WERI-Rb-1 (cell line): ENCODE measurements around the gene MYO10.

Experiments
- DNase-seq: peaks from one replicate; pipeline ENCODE4 v3.0.0-alpha.2; 2020
- H3K27ac ChIP-seq: fragments of 250-450 bp; sonication (Bioruptor Pico); 2 replicates; pipeline ENCODE4 v1.5.1; 2020; ENCODE audit warnings: mild to moderate bottlenecking, moderate library complexity
- H3K27me3 ChIP-seq: fragments of 250-450 bp; sonication (Bioruptor Pico); 2 replicates; pipeline ENCODE4 v1.5.1; 2021; ENCODE audit warnings: mild to moderate bottlenecking, low read depth, moderate library complexity; ENCODE audit not compliant: insufficient read depth, severe bottlenecking
- H3K36me3 ChIP-seq: fragments of 250-450 bp; sonication (Bioruptor Pico); 2 replicates; pipeline ENCODE4 v1.5.1; 2020; ENCODE audit warnings: mild to moderate bottlenecking, moderate library complexity
- H3K4me3 ChIP-seq: 2 replicates; pipeline ENCODE4 v1.5.1; 2011; ENCODE audit warnings: low read depth, mild to moderate bottlenecking, control low read depth, low read length
- H3K9me3 ChIP-seq: fragments of 250-450 bp; sonication (Bioruptor Pico); 2 replicates; pipeline ENCODE4 v1.5.1; 2021; ENCODE audit warnings: mild to moderate bottlenecking, moderate library complexity; ENCODE audit not compliant: severe bottlenecking
- TF ChIP-seq, protein P1 (sequence below): IDR thresholded peaks from 2 replicates; pipeline ENCODE4 v1.5.1; 2011; ENCODE audit warnings: low read depth, mild to moderate bottlenecking, control low read depth, inconsistent platforms, low read length

The MYO10 gene

DNA sequence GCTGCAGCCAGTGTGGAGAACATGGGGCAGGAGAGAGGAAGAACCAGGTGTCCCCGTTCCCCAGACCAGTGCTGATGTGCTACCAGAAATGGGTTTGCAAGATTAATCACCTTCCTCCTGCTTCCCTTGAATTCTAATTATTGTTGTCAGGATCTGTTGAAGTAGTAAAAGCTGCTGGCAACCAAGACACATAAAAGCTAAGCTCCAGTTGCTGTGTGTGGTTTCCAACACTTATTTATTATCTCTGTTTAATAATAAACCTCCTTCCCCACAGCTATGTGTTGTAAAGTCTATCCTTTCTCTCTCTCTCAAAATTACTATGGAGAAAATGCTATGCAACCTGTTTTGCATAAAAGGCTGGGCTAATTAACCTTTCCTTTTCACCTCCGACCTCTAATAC, 317.0 kb downstream of the MYO10 start:
- H3K4me3 ChIP-seq, result no peak overlapping the region
- H3K36me3 ChIP-seq, result no peaks in the 10 kb centered on the region
- no peak for DNase-seq
- no peaks in the 10 kb centered on the region for H3K9me3 ChIP-seq
- H3K27ac ChIP-seq, result no peak overlapping the region
- no peaks in the 10 kb centered on the region for H3K27me3 ChIP-seq
- TF ChIP-seq, protein P1, sequence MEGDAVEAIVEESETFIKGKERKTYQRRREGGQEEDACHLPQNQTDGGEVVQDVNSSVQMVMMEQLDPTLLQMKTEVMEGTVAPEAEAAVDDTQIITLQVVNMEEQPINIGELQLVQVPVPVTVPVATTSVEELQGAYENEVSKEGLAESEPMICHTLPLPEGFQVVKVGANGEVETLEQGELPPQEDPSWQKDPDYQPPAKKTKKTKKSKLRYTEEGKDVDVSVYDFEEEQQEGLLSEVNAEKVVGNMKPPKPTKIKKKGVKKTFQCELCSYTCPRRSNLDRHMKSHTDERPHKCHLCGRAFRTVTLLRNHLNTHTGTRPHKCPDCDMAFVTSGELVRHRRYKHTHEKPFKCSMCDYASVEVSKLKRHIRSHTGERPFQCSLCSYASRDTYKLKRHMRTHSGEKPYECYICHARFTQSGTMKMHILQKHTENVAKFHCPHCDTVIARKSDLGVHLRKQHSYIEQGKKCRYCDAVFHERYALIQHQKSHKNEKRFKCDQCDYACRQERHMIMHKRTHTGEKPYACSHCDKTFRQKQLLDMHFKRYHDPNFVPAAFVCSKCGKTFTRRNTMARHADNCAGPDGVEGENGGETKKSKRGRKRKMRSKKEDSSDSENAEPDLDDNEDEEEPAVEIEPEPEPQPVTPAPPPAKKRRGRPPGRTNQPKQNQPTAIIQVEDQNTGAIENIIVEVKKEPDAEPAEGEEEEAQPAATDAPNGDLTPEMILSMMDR, result no peak

- Histone ChIP-seq H3K9me3 (no peaks in the 10 kb centered on the region), H3K36me3 (no peaks in the 10 kb centered on the region), H3K4me3 (no peak overlapping the region), H3K27me3 (no peaks in the 10 kb centered on the region), H3K27ac (no peak overlapping the region)
- no peak for DNase-seq
- TF ChIP-seq, protein P1, result no peak
These were observed 317.8 kb downstream of the MYO10 start for GRCh38 chr5:16618138-16618897.

- H3K27me3 ChIP-seq, result no peaks in the 10 kb centered on the region
- no peaks in the 10 kb centered on the region for H3K36me3 ChIP-seq
- TF ChIP-seq, protein P1, result no peak
- H3K27ac ChIP-seq, result no peak overlapping the region
- H3K9me3 ChIP-seq, result no peaks in the 10 kb centered on the region
- DNase-seq, result no peak
- H3K4me3 ChIP-seq, result peak overlapping the region; percentile 86
These were observed 318.7 kb downstream of the MYO10 start for GRCh38 chr5:16617274-16617968.

DNA sequence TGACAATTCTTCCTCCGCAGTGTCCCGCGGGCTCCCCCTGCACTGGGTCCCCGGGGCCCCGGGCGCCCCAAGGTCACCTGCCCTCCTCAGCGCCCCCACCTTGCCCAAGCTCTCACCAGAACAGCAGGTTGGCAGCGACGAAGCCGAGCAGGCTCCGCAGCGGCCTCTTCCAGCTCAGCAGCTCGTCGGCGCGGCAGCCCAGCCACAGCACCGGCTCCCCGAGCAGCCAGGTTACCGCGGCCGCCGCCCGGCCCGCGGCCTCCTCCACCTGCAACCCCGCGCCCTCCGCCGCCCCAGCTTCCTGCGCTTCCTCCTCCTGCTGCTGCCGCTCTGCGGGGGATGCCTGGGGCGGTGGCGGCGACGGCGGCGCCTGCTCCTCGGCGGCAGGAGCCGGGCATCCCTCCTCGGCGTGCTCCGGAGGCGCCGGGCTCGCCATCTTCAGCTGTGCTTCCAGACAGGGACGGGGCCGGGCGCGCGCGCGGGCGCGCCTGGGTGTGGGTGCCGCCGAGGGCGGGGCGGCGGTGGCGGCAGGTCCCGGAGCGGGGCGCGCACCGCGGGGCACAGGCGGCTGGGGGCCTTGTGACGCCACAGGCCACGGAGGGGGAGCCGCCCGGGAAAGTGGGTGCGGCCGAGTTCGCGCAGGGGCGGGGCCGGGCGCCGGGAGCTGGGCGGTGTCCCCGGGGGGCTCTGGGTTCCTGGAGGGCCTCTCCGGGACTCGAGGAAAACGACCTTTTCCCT, 319.4 kb downstream of the MYO10 start, which contains the start of gene RETREG1:
RETREG1 (minus strand) TSS at position 462 of the 738 bp plus-strand sequence; CDS start at position 436, 26 bp downstream.
- Histone ChIP-seq H3K9me3 (no peaks in the 10 kb centered on the region), H3K27me3 (no peaks in the 10 kb centered on the region), H3K4me3 (peak within 1 kb of the TSS; percentile 86), H3K27ac (peak within 1 kb of the TSS; percentile 20; the same call in 1 of the 2 replicates), H3K36me3 (no peaks in the 10 kb centered on the region)
- TF ChIP-seq, protein P1, result no peak
- DNase-seq, result peak; percentile 71

GRCh38 chr5:16615741-16616535, 320.1 kb downstream of the MYO10 start:
- Histone ChIP-seq H3K36me3 (no peaks in the 10 kb centered on the region), H3K27ac (peak overlapping the region; percentile 20; the same call in 1 of the 2 replicates), H3K27me3 (no peaks in the 10 kb centered on the region), H3K4me3 (peak overlapping the region; percentile 86), H3K9me3 (no peaks in the 10 kb centered on the region)
- no peak for DNase-seq
- TF ChIP-seq, protein P1, result no peak
